ENCODE measurements around the gene TCEANC2. TPM values are rescaled to one million over a fixed set of nuclear protein-coding genes. Genes with fewer than 3 reads are reported as not detected.

TCEANC2 gene
- total RNA-seq, 2 experiments from 2014 or later: 11.5 to 13.5 TPM

GRCh38 chr1:54139711-54140110 is 86.3 kb downstream of the TCEANC2 start:
- Mint-ChIP-seq H3K27ac (no peak overlapping the region), H3K9me3 (no peaks in the 10 kb centered on the region), H3K4me1 (no peaks in the 10 kb centered on the region), H3K4me3 (no peak overlapping the region), H3K27me3 (no peaks in the 10 kb centered on the region), H3K36me3 (ENCODE audit: low read depth) (no peaks in the 10 kb centered on the region)
- no peak for DNase-seq
- ChIA-PET CTCF (no interaction called here), POLR2A (no interaction called here)

GRCh38 chr1:54142146-54142900 is 88.9 kb downstream of the TCEANC2 start:
- Mint-ChIP-seq H3K36me3 (ENCODE audit: low read depth) (no peaks in the 10 kb centered on the region), H3K27ac (no peak overlapping the region), H3K4me1 (no peaks in the 10 kb centered on the region), H3K9me3 (no peaks in the 10 kb centered on the region), H3K27me3 (no peaks in the 10 kb centered on the region), H3K4me3 (no peak overlapping the region)
- DNase-seq: no peak
- ChIA-PET CTCF (no interaction called here), POLR2A (no interaction called here)

- H3K4me3 Mint-ChIP-seq: no peak overlapping the region
- no peak for DNase-seq
- ChIA-PET POLR2A (no interaction called here), CTCF (no interaction called here)
- no peaks in the 10 kb centered on the region for H3K27me3 Mint-ChIP-seq
- no peak overlapping the region for H3K27ac Mint-ChIP-seq
- peaks cover under 1% of the 10 kb centered on the region for H3K4me1 Mint-ChIP-seq
- no peaks in the 10 kb centered on the region for H3K9me3 Mint-ChIP-seq
- H3K36me3 Mint-ChIP-seq (ENCODE audit: low read depth): no peaks in the 10 kb centered on the region
Observed at GRCh38 chr1:54144366-54144765, 91.0 kb downstream of the TCEANC2 start.

GRCh38 chr1:54149734-54150133 is 96.3 kb downstream of the TCEANC2 start:
- DNase-seq: no peak
- no peaks in the 10 kb centered on the region for H3K36me3 Mint-ChIP-seq (ENCODE audit: low read depth)
- no peaks in the 10 kb centered on the region for H3K27me3 Mint-ChIP-seq
- CTCF ChIA-PET: no interaction called here
- POLR2A ChIA-PET: no interaction called here
- peaks cover 5% of the 10 kb centered on the region for H3K4me1 Mint-ChIP-seq
- no peaks in the 10 kb centered on the region for H3K9me3 Mint-ChIP-seq
- H3K4me3 Mint-ChIP-seq: no peak overlapping the region
- H3K27ac Mint-ChIP-seq: no peak overlapping the region

GRCh38 chr1:54151013-54151412 is 97.6 kb downstream of the TCEANC2 start:
- CTCF ChIA-PET: no interaction called here
- H3K27ac Mint-ChIP-seq: no peak overlapping the region
- POLR2A ChIA-PET: no interaction called here
- H3K4me1 Mint-ChIP-seq: peaks cover 5% of the 10 kb centered on the region
- H3K27me3 Mint-ChIP-seq: no peaks in the 10 kb centered on the region
- no peaks in the 10 kb centered on the region for H3K9me3 Mint-ChIP-seq
- DNase-seq: no peak
- H3K4me3 Mint-ChIP-seq: no peak overlapping the region
- no peaks in the 10 kb centered on the region for H3K36me3 Mint-ChIP-seq (ENCODE audit: low read depth)

- no peak within 1 kb of the TSS for H3K4me3 Mint-ChIP-seq
- peaks cover 5% of the 10 kb centered on the region for H3K4me1 Mint-ChIP-seq
- no peaks in the 10 kb centered on the region for H3K9me3 Mint-ChIP-seq
- no peaks in the 10 kb centered on the region for H3K36me3 Mint-ChIP-seq (ENCODE audit: low read depth)
- no peak within 1 kb of the TSS for H3K27ac Mint-ChIP-seq
- POLR2A ChIA-PET: no interaction called here
- CTCF ChIA-PET: no interaction called here
- no peaks in the 10 kb centered on the region for H3K27me3 Mint-ChIP-seq
- no peak for DNase-seq
Observed at GRCh38 chr1:54152696-54153095, 99.3 kb downstream of the TCEANC2 start, which contains the start of gene CDCP2. Gene CDCP2 (minus strand): TSS chr1:54153000. CDS start chr1:54152922, 78 bp downstream.

- POLR2A ChIA-PET: no interaction called here
- H3K27me3 Mint-ChIP-seq: no peaks in the 10 kb centered on the region
- peaks cover 5% of the 10 kb centered on the region for H3K4me1 Mint-ChIP-seq
- CTCF ChIA-PET: interaction anchor here (1.0 kb wide), 1 partner anchor 19 kb away, joined by 9 read pairs; no protein-coding TSS in a partner anchor
- no peaks in the 10 kb centered on the region for H3K36me3 Mint-ChIP-seq (ENCODE audit: low read depth)
- H3K9me3 Mint-ChIP-seq: no peaks in the 10 kb centered on the region
- no peak overlapping the region for H3K27ac Mint-ChIP-seq
- no peak for DNase-seq
- H3K4me3 Mint-ChIP-seq: no peak overlapping the region
Observed at GRCh38 chr1:54153535-54154439, 100.4 kb downstream of the TCEANC2 start.

Other genes starting within 250 kb of the TCEANC2 start
- 10 to 100 TPM; 23.2 to 24.7 TPM for gene NDC1, start 215.3 kb upstream of the TCEANC2 start, total RNA-seq
- 10 to 100 TPM; 17.8 to 19.7 TPM for gene YIPF1, start 163.8 kb upstream of the TCEANC2 start, total RNA-seq
- gene DIO1, start 159.4 kb upstream of the TCEANC2 start, total RNA-seq: not detected
- 10 to 100 TPM; 60.2 to 63.2 TPM for gene IFT25, start 107.9 kb upstream of the TCEANC2 start, total RNA-seq
- gene LRRC42, start 107.3 kb upstream of the TCEANC2 start, total RNA-seq: 10 to 100 TPM; 19.9 to 20.8 TPM
- gene LDLRAD1, start 35.4 kb upstream of the TCEANC2 start, total RNA-seq: not detected
- 100 to 1,000 TPM; 278 to 280 TPM for gene TMEM59, start 404 bp upstream of the TCEANC2 start, total RNA-seq
- gene CDCP2, start 99.4 kb downstream of the TCEANC2 start, total RNA-seq: not detected
- gene CYB5RL, start 146.4 kb downstream of the TCEANC2 start, total RNA-seq: 10 to 100 TPM in 1 of 2 experiments, 1 to 10 TPM in 1; 8.9 to 10.0 TPM
- gene MRPL37, start 146.6 kb downstream of the TCEANC2 start, total RNA-seq: 10 to 100 TPM; 88.0 to 91.9 TPM

Measured in activated CD4-positive, alpha-beta memory T cell treated with anti-CD3 and anti-CD28 coated beads, Interleukin-2, amount 10 ng/mL, durations not matched to agents 7 days and 5 days (primary cell).